GM04503 (cell line): ENCODE data around the gene HDAC4.

Experiments used
- DNase-seq: peaks from one replicate; pipeline ENCODE4 v3.0.0-alpha.2; 2012; ENCODE audit warnings: low read depth

HDAC4 gene

DNA sequence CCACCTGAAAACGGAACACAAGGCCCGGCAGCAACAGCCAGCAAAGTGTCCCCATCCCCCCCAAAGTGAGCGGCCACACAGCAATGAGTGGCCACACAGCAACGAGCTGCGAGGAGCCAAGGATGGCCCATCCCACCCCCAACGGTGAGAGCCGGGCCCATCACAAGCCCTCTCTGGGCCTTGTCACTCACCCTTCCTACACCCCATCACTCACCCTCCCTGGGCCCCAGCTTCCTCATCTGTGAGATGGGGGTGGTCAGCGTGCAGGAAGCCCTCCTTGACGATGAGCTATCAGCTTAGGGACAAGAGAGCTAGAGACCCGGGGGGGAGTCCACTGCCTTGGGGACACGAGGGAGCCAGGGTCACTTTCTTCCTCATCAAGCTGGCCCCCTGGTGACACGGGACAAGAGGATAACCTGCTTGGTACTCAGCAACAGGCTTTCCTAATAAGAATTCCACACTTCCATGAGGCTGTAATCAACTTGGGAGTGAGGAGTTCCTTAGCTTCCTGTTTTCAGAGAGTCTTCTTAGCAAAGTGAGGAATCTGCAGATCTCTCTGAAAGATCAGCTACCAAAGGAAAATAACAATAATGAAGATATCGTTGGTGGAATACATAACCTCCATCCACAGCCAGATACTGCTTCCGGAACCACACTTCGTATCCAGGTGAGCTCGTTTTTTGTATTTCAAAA lies 92.8 kb downstream of the HDAC4 start:
- no peak for DNase-seq

GRCh38 chr2:239307221-239307569 lies 93.6 kb downstream of the HDAC4 start:
- DNase-seq: no peak

GRCh38 chr2:239306274-239307220 lies 94.3 kb downstream of the HDAC4 start:
- no peak for DNase-seq

- DNase-seq: no peak
These were observed 95.0 kb downstream of the HDAC4 start for GRCh38 chr2:239305771-239306170.

DNA sequence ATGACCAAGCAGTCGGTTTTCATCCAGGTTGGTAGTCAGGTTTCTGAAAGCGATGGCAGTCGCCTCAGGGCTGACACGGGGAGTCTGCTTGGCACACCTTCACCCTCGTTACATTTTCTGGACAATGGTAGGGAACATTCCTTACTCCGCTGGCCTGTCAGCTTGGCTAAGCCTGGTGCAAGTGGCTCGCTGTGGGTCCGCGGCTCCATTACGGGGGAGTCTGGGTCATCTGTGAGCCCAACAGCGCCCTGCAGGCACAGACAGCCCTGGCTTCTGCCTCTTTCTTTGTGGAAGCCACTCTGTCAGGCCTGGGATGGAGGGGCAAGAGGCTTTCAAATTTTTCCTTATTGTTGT lies 95.6 kb downstream of the HDAC4 start:
- no peak for DNase-seq

GRCh38 chr2:239304533-239305221 lies 96.1 kb downstream of the HDAC4 start:
- no peak for DNase-seq

DNA sequence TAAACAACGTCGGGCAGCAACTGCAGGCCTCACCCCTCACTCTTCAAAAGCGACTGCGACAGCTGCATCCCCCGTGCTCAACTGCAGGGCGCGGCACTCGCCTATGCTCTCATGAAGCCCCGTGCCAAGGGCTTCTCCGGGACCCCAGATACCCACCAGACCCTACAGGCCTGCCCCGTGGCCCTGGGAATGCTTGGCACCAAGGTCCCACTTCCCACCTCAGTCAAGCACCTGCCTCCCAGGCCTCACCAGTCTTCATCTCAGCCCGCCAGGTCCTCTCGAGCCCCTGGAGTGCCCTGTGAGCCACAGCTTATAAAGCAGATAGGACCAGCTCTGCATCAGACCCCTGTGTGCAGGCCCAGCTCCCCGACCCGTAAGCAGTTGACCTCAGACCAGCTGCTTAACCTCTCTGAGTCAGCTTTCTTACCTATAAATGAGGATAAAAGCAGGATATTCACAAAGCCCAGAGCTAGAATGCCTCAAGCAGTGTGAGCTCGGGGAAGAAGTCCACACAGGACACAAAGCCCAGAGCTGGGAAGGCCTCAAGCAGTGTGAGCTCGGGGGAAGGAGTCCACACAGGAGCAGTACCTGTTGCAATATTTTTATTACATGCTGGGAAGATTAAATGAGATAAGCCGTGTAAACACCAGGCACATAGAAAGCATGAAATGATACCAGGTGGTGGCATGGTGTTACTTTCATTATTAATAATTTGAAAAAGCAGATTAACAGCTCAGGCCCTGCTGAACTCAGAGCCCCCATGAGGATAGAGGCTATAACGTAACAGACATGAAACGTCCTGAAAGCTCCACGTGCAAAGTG lies 96.9 kb downstream of the HDAC4 start:
- no peak for DNase-seq

DNA sequence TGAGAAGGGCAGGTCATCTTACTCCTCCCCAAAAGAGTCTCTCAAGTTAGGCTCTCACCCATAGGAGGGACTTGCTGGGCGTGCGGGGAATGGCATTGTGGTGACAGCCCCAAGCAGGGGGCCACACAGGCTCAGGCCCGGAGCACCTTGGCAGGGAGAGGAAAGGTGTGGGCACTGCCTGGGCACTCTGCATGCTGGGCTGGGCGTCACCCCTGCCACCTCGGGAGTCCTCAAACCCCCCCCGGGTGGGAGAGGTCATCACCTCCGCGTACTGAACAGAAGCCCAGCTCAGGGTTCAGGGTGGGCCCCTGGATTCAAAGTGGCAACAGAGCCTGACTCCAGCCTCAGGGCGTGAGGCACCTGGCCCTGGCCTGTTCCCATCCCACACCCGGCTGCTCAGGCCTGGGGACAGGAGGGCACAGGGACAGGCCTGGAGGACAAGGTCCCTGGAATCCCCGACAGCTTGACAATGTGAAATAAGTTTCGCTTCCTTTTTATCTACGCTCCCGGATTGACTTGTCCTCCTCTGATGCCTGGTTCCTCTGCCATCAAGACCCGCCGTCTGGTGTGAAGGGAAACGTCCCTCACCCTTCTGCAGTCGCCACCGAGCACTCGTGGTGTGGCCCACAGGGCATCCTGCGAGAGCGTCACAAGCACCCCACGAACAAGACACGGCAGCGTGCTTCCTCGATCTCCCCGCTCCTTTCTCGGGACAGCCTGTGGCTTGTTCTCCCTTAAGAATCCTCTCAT lies 97.8 kb downstream of the HDAC4 start:
- no peak for DNase-seq

DNA sequence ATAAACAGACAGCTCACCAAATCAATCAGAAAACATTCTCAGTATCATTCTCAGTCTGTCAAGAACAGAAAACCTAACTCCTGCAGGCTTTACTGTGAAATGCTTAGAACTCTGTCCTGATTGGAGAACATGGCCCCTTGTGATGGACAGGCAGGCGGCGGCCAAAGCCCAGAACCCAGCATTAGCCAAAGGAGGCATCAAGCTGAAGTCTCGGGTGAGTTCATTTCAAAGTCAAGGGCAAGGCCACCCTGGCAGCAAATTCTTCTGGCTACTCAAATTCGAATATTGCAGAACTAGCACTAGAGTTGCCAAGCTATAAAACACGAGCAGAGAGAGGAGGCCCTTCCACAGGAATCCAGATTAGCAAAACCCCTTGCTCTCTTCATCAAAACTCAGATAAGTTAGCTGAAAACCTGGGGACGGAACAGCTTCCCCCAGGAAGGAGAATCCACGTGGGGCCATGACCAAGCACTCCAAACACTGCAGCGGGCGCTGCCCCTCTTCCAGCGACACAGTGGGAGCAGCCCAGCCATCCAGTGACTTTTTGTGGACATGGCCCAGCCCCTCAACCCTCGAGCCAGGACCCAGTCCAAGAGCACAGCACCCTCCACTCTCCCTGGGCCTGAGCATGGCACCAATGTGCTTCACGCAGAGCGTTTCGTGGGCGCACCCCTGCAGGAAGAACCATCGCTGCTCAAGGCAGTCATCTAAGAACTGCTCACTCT lies 98.6 kb downstream of the HDAC4 start:
- no peak for DNase-seq

- DNase-seq: no peak
These were observed 99.7 kb downstream of the HDAC4 start for GRCh38 chr2:239300871-239301735.

DNA sequence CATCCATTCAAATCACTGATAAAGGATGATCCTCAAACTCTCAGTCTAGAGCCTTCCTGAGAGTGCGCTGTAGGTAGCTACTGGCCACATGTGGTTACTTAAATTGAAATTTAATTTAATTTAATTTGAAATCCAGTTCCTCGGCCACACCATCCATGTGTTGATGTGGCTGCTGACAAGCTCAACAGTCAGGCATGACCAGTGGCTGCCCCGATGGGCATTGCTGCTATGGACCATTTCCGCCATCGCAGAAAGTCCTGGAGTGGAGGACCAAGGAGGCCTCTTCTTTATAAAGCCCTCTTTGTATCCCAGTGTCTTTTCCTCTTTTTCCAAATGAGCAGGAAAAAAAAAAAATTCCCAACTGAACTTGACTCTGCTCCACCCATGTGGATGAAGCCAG lies 100.6 kb downstream of the HDAC4 start:
- DNase-seq: no peak

DNA sequence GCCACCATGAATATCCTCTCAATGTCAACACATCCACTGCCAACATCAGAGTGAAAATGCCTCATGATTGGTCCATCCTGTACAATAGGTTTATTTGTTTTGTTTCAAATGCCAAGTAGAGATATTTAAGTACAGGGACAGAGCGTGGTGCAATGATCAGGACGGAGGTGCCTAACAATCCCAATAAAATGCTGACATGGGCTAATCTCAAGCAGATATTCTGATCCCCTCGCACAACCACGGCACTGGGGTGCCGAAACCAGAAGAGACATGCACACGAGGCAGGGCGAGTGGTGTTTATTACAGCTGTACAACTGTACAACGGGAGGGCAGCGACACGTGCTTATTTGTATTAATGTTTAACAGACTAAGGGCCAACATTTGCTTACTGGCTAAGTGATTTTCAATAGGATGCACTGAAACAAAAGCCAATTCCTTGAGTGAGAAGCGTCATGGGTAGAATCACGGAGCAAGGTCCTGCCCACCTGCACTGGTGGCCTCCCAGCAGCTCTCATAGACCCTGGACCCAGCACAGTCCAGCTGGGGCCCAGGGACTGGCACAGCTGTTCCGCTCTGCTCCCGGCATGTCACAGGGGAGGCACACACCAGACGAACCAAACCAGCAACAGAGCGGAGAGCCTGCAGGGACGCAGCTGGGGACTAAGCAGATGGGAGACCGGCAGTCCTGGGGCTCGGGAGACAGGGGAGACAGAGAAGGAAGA lies 101.4 kb downstream of the HDAC4 start:
- DNase-seq: no peak

GRCh38 chr2:239298116-239298804 lies 102.6 kb downstream of the HDAC4 start:
- no peak for DNase-seq

DNA sequence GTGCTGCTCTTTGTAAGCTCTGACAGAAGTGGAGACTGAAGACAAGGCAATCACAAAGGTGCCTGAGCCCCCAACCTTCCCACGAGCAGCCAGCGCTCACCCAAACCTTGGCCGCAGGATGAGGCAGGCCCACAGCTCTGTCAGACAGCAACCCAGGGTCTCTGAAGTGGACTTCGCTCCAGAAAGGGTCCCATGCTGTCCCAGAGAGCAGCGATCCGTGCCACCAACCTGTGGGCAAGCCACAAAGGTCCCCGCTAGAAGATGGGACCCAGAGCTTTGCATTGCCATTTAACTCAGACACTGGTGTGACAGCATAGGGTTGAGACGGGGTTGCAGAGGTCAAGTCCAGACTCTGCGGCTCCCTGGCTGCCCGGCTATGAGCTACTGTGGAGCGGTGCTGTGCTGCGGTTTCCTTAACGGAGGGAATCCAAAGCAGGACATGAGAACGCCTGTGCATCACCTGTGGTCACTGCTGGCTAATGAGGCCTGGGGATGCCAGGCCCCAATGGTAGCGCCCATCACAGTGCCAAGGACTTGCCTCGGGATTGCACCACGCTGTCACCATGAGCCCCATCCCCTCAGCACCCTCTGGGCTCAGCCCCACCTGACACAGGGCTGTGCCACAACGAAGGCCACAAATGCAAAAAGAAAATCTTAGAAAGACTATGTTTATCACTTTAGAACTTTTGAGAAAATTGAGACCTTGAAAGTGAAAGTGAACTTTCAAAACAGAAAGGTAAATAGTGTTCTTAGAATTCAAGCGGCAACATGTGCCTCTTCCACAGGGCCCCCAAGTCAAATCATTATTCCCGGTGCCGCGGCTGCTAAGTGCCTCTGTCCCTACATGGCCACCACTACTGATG lies 103.4 kb downstream of the HDAC4 start:
- no peak for DNase-seq

GRCh38 chr2:239296020-239296932 lies 104.5 kb downstream of the HDAC4 start:
- DNase-seq: no peak

DNA sequence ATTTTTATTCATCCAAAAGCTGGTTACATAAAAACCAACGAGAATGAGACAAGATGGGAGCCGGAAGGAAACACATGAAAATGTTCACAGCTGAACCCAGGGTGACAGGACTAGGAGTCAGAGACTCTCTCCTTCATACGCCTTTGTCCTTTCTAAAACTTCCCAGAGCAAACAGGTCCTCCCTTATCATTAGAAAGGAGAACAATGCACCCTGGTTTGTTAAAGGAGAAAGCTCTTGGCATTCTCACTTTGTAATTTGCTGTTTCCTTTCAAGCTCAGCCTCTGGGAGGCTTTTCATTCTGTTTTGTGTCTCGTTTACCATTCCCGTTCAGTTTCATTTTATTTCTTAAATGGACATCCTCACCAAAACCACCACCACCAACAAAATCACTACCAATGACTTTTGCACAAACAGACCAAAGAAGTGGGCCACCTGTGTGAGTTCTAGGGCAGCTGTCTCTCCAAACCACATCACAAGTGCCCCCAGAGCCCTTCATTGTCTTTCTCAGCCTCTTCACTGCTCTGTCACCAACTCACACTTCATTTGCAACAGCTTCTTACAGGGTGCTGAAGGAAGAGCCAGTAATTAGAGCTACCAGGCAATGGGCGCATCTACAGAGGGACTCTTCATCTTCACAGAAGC lies 105.3 kb downstream of the HDAC4 start:
- DNase-seq: no peak
